Type B pancreatic cell (in vitro differentiated cells): ENCODE measurements around the gene SLC6A13. TPM values are rescaled to one million over a fixed set of nuclear protein-coding genes. Genes with fewer than 3 reads are reported as not detected.

Experiments
- DNase-seq: peaks from one replicate; pipeline ENCODE4 v3.0.0; 2021; ENCODE audit warnings: mixed read lengths; ENCODE audit not compliant: unreplicated experiment; ENCODE audit errors: extremely low spot score
- H3K27ac Mint-ChIP-seq: 2 replicates; pipeline ENCODE4 v1.8.0; 2021; ENCODE audit warnings: mild to moderate bottlenecking, mixed read lengths
- H3K27me3 Mint-ChIP-seq: 2 replicates; pipeline ENCODE4 v1.8.0; 2021; ENCODE audit warnings: mixed read lengths
- H3K36me3 Mint-ChIP-seq: 2 replicates; pipeline ENCODE4 v1.8.0; 2021; ENCODE audit warnings: mixed read lengths
- H3K4me1 Mint-ChIP-seq: one replicate; pipeline ENCODE4 v1.8.0; 2021; ENCODE audit warnings: mixed read lengths; ENCODE audit not compliant: unreplicated experiment
- H3K4me3 Mint-ChIP-seq: 2 replicates; pipeline ENCODE4 v1.8.0; 2021; ENCODE audit warnings: mild to moderate bottlenecking, mixed read lengths
- H3K9me3 Mint-ChIP-seq: 2 replicates; pipeline ENCODE4 v1.8.0; 2021; ENCODE audit warnings: mixed read lengths
- CTCF ChIP-seq: fragments of 200-600 bp; sonication (generic); conservative IDR thresholded peaks from 2 replicates; pipeline ENCODE4 v1.5.0; 2021; ENCODE audit warnings: antibody characterized with exemption, mild to moderate bottlenecking
- total RNA-seq: library from RNA; stranded (reverse); gene quantifications from 2 replicates; pipeline ENCODE4 v1.2.1, GENCODE V29; 2021; ENCODE audit warnings: low replicate concordance

SLC6A13 gene
- total RNA-seq, 1 donor from 2014 or later = 7.0 TPM

DNA sequence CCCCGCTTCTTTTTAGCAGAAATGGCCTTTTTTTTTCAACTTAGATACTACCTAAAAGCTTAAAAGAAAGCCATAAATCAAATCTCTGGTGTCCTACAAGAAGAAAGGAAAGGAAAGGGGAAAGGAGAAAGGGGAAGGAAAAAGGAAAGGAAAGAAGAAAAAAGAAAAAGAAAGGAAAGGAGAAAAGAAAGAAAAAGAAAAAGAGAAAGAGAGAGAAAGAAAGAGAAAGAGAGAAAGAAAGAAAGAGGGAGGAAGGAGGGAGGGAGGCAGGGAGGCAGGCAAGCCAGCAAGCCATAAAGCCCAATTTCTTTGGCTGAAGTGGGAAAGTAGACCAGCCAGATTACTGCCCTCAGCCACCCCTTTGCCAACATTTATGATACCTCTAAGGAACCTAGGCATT lies 32.5 kb upstream of the SLC6A13 start:
- TF ChIP-seq CTCF = no peak
- peaks cover 4% of the 10 kb centered on the region for H3K9me3 Mint-ChIP-seq
- H3K27me3 Mint-ChIP-seq = no peaks in the 10 kb centered on the region
- DNase-seq = no peak
- H3K27ac Mint-ChIP-seq = no peak overlapping the region
- H3K4me1 Mint-ChIP-seq = no peaks in the 10 kb centered on the region
- H3K36me3 Mint-ChIP-seq = peaks cover 76% of the 10 kb centered on the region
- no peak overlapping the region for H3K4me3 Mint-ChIP-seq

DNA sequence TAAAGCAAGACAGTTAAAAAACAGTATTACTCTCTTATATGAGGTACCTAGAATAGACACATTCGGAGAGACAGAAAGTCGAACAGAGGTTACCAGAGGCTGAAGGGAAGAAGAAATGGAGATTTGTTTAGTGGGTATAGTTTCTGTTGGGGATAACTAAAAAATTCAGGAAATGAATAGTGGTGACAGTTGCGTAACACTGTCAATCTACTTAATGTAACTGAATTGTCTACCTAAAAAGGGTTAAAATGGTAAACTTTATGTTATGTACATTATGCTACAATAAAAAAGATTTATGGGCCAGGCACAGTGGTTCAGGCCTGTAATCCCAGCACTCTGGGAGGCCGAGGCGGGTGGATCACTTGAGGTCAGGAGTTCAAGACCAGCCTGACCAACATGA lies 30.6 kb upstream of the SLC6A13 start:
- Mint-ChIP-seq H3K27me3 (no peaks in the 10 kb centered on the region), H3K9me3 (no peaks in the 10 kb centered on the region), H3K4me3 (no peak overlapping the region), H3K27ac (no peak overlapping the region), H3K4me1 (no peaks in the 10 kb centered on the region), H3K36me3 (peaks cover 57% of the 10 kb centered on the region)
- no peak for DNase-seq
- no peak for TF ChIP-seq CTCF

DNA sequence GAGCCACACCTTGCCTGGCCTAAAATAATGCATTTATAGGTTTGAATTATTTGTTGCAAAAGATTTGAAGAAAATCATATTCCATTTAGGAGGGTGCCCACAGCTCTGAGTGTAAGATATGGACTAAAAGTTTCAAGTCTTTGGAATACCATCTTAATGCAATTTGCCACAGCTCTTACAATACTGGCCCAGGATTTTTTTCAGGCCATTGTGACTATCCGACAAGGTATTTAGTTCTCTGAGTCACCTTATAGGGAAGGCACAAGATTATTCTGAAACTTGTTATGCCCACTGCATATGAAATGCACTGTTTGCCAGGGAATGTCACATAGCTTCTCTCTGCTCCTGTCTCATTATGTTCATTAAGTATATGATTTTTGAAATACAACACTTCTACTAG lies 29.6 kb upstream of the SLC6A13 start:
- Mint-ChIP-seq H3K27me3 (no peaks in the 10 kb centered on the region), H3K4me1 (no peaks in the 10 kb centered on the region), H3K36me3 (peaks cover 56% of the 10 kb centered on the region), H3K4me3 (no peak overlapping the region), H3K9me3 (no peaks in the 10 kb centered on the region), H3K27ac (no peak overlapping the region)
- TF ChIP-seq CTCF = no peak
- DNase-seq = no peak

GRCh38 chr12:291153-291723 lies 28.6 kb upstream of the SLC6A13 start:
- no peak for TF ChIP-seq CTCF
- no peak overlapping the region for H3K4me3 Mint-ChIP-seq
- no peak overlapping the region for H3K27ac Mint-ChIP-seq
- no peaks in the 10 kb centered on the region for H3K4me1 Mint-ChIP-seq
- no peaks in the 10 kb centered on the region for H3K27me3 Mint-ChIP-seq
- no peaks in the 10 kb centered on the region for H3K9me3 Mint-ChIP-seq
- no peak for DNase-seq
- peaks cover 60% of the 10 kb centered on the region for H3K36me3 Mint-ChIP-seq

DNA sequence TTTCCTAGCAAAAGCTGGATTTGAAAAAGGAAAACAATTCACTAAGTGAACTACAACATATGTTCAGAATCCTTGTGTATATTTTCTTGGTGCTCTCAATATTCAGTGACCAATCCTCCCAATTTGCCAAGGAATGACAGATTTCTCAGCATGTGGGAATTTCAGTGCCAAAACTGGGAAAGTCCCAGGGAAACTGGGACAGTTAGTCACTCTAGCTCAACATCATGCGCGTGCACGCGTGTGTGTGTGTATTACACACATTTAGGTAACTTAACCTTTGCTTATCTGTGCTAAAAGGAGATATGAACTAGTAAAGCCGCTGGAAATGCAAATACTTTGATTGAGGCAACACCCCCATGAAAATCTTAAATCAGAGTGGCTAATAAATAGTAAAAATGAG lies 26.1 kb upstream of the SLC6A13 start:
- H3K4me3 Mint-ChIP-seq = no peak overlapping the region
- no peaks in the 10 kb centered on the region for H3K4me1 Mint-ChIP-seq
- H3K27me3 Mint-ChIP-seq = no peaks in the 10 kb centered on the region
- peaks cover 56% of the 10 kb centered on the region for H3K36me3 Mint-ChIP-seq
- H3K27ac Mint-ChIP-seq = no peak overlapping the region
- no peak for TF ChIP-seq CTCF
- no peak for DNase-seq
- H3K9me3 Mint-ChIP-seq = no peaks in the 10 kb centered on the region
